Psoas muscle (tissue), 8 donors: ENCODE measurements around the gene NUTM2D. TPM values are rescaled to one million over a fixed set of nuclear protein-coding genes. Genes with fewer than 3 reads are reported as not detected.
"Not testable (repeated sequence)": the region's sequence is repeated elsewhere in the genome, so short reads cannot be mapped to it uniquely, and the experiment has no call there.

Experiments used
- ATAC-seq, 4 donors: fragments of 200-7000 bp; cut with Tn5 transposase; one replicate each; pipeline ENCODE4 v1.9.1; 2020; ENCODE audit warnings: moderate library complexity in 3 of 4, mild to moderate bottlenecking in 2 of 4
- DNase-seq, 2 donors: peaks; one replicate each; pipeline ENCODE4 v3.0.0-alpha.2; 2020
- H3K27ac ChIP-seq: fragments of 200-600 bp; one replicate; pipeline ENCODE4 v1.8.0; 2022
- H3K27me3 ChIP-seq, 3 donors: fragments of 200-600 bp in 1 of 3; one replicate each; pipeline versions ENCODE4 v1.6.1 to v1.8.0; 2013 to 2022; ENCODE audit warnings: low read length in 2 of 3, mild to moderate bottlenecking in 2 of 3, moderate library complexity in 1 of 3; ENCODE audit not compliant: insufficient read depth in 3 of 3
- H3K36me3 ChIP-seq, 2 donors: fragments of 200-600 bp in 1 of 2; one replicate each; pipeline versions ENCODE4 v1.6.1 to v1.8.0; 2013 to 2022; ENCODE audit warnings: low read depth in 1 of 2, mild to moderate bottlenecking in 1 of 2, moderate library complexity in 1 of 2; ENCODE audit not compliant: insufficient read depth in 1 of 2
- H3K4me1 ChIP-seq: fragments of 200-600 bp; one replicate; pipeline ENCODE4 v1.8.0; 2022
- H3K4me3 ChIP-seq: fragments of 200-600 bp; one replicate; pipeline ENCODE4 v1.8.0; 2022; ENCODE audit warnings: mild to moderate bottlenecking
- H3K9me3 ChIP-seq: fragments of 200-600 bp; one replicate; pipeline ENCODE4 v1.8.0; 2022
- WGBS, 3 donors: extraction: QIAGEN DNeasy Blood & Tissue Kit; methylation state at CpG; one replicate each; pipeline versions ENCODE4 v1.1.6 to v1.1.7; 2013; 5-methylcytosine and 5-hydroxymethylcytosine counted together
- intact Hi-C, 2 donors: fragments of 100-400 bp; cut with DNase I; formaldehyde crosslinking; loops; one replicate each; pipeline versions ENCODE4 v1.11.0 to v1.14.2; 2022
- polyA plus RNA-seq, 3 donors: library from polyadenylated mRNA; stranded (reverse); fragments of 200-250 nt; gene quantifications; one replicate each; pipeline ENCODE4 v1.2.3, GENCODE V29; 2013
- total RNA-seq, 4 donors: library from RNA; stranded (reverse); fragmentation: NEBNext Ultra II Directional in 2 of 4; extraction: Animal tissue kit (Norgen Biotek cat#: 25700) in 2 of 4; gene quantifications; one replicate each; pipeline versions ENCODE4 v1.2.1 to v1.2.4, GENCODE V29; 2021 to 2023
- TF ChIP-seq, protein P1 (sequence below): fragments of 200-600 bp; IDR thresholded peaks from one replicate; pipeline ENCODE4 v1.8.0; 2022; ENCODE audit warnings: antibody characterized with exemption
- donor health status: healthy with polysubstance abuse.
- donor health status: DM: no; HTN: no; CAD: no; lungs with moderate emphysema.
- donor health status: Bipolar disorder and iron deficiency.
- donor health status: healthy.
- donor health status: DM: yes; HTN: yes; CAD: no.
- donor health status: DM: no; HTN: no; CAD: no.
- donor health status: DM: no; HTN: no; CAD: no.
- donor health status: DM: yes; HTN: yes; CAD: no.

Gene NUTM2D
- total and polyA plus RNA-seq, 7 donors = 0.68 to 9.2 (median 2.4) TPM

DNA sequence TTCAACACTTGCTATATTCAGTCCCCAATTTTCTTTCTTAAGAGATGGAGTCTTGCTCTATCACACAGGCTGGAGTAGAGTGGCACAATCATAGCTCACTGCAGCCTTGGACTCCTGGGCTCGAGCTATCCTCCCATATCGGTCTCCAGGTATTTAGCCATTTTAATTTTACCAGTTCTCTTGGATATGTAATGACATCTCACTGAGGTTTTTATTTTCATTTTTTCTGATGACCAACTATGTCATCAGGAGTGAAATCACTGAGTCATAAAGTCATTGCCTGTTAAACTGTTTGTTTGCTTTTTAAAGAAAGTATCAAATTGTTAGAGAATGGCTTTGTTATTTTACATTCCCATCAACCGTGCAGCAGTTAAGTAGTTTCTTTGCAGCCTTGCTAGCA, 17.1 kb upstream of the NUTM2D start:
- H3K27me3 ChIP-seq, H3K9me3 ChIP-seq, H3K27ac ChIP-seq, ATAC-seq, DNase-seq, intact Hi-C loops: not testable (repeated sequence)
- Histone ChIP-seq H3K4me3 (peak overlapping the region; percentile 18), H3K36me3 (peaks cover 0 to 13% of the 10 kb centered on the region in 2 donors), H3K4me1 (peaks cover 20% of the 10 kb centered on the region)
- 42 to 66% (median 59%) methylated on average over 3 of the region's 3 CpGs for WGBS, 3 donors

DNA sequence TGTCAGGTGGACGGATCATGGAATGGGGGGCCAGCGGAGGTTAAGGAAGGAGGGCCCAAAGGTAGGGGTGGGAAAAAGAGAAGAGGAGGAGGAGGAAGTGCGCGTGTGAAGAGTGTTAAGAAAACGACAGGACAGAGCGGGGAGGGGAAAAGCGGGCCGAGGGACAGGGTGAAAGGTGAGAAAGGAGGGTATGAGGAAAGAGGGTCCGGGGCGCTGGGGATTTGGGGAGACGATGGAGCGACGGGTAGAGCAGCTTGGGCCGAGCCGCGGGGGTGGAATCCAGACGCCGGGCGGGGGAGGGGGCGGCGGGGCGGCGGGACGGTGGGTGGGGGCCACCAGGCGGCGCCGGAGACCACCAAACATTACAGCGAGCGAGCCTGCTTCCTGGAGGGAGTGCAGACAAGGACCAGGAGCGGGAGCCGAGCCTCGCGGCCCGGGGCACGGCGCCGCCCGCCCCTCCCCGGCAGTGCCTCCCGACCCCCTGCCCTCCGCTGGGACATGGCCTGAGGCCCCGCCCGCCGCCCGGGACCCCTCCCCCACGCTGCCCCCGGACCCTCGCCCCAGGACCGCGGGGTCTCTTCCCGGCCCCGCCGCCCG, 15.9 kb upstream of the NUTM2D start:
- H3K9me3 ChIP-seq = not testable (repeated sequence)
- peak in 1 of 2 donors; percentile 17 for DNase-seq

DNA sequence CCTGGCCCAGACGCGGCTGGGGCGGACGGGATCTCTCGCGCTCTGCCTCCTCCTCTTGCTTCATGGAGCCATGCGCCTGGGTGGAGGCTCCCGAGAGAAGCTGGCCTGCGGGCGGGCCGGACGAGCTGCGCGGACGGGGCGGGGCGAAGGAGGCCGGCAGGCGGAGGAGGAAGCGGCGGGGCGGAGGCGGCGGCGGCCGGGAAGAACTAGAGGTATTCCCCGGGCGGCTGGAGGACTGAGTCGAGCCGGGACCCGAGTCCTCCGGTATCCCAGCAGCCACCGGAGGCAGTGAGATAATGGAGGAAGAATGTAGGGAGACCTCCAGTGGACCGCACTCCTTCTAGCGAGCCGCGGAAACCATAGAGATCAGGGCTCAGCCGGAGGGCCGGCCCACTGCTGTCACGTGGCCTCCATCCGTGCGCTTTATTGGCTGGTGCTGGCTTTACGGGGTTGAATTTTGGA, 15.3 kb upstream of the NUTM2D start:
- Histone ChIP-seq H3K27ac (peak overlapping the region; percentile 85), H3K4me1 (peaks cover 20% of the 10 kb centered on the region), H3K4me3 (peak overlapping the region; percentile 70)
- H3K36me3 ChIP-seq, intact Hi-C loops, H3K27me3 ChIP-seq, H3K9me3 ChIP-seq: not testable (repeated sequence)
- WGBS, 3 donors = 0 to 1% (median 0%) methylated on average over 4 to 39 of the region's 43 CpGs
- DNase-seq (peak; percentile 88 to 94), ATAC-seq (peak; percentile 94 to 97 (median 94))

More for the DNA sequence above, 15.9 kb upstream of the NUTM2D start:
- intact Hi-C loops, H3K27me3 ChIP-seq, H3K36me3 ChIP-seq: not testable (repeated sequence)
- ATAC-seq = peak; percentile 15 to 34 (median 24)
- peak overlapping the region; percentile 70 for H3K4me3 ChIP-seq
- H3K27ac ChIP-seq = peak overlapping the region; percentile 85
- 0 to 1% methylated on average over 13 to 14 of the region's 54 CpGs; no CpG with 5 or more reads in 1 of the 3 donors for WGBS, 3 donors
- H3K4me1 ChIP-seq = peaks cover 20% of the 10 kb centered on the region

DNA sequence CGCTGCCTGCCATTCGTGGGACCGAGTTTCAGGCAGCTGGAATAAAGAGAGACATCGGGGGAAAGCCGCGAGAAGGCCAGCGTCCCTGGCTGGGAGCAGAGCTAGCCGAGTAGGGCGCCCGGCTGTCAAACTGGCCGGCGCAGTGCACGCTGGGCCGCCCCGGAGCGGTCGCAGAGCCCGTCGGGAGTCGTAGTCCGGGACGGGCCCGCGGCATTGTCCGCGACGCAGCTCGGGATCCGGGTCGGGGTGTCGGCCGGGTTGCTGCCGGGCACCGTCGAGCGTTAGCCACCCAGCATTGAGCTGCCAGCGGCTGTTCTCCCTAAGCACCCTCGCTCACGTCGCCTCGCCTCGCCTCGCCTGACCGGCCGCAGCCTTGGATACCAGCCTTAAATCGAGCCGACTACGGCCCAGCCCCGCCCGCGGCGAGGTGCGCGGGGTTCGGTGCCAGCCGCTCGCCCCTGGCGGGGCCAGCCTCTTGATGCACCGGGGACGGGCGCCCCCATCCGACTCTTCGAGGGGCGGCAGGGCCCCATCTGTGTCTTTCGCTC, 14.8 kb upstream of the NUTM2D start:
- H3K4me3 ChIP-seq = peak overlapping the region; percentile 70
- H3K27ac ChIP-seq = peak overlapping the region; percentile 85
- ATAC-seq = peak; percentile 83 to 89 (median 86)
- WGBS, 3 donors = 0 to 1% (median 0%) methylated on average over 26 to 58 of the region's 65 CpGs
- DNase-seq = peak; percentile 86 to 91
- H3K4me1 ChIP-seq = peaks cover 20% of the 10 kb centered on the region
- TF ChIP-seq, protein P1, sequence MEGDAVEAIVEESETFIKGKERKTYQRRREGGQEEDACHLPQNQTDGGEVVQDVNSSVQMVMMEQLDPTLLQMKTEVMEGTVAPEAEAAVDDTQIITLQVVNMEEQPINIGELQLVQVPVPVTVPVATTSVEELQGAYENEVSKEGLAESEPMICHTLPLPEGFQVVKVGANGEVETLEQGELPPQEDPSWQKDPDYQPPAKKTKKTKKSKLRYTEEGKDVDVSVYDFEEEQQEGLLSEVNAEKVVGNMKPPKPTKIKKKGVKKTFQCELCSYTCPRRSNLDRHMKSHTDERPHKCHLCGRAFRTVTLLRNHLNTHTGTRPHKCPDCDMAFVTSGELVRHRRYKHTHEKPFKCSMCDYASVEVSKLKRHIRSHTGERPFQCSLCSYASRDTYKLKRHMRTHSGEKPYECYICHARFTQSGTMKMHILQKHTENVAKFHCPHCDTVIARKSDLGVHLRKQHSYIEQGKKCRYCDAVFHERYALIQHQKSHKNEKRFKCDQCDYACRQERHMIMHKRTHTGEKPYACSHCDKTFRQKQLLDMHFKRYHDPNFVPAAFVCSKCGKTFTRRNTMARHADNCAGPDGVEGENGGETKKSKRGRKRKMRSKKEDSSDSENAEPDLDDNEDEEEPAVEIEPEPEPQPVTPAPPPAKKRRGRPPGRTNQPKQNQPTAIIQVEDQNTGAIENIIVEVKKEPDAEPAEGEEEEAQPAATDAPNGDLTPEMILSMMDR = peak; percentile 37
- intact Hi-C loops, H3K27me3 ChIP-seq, H3K9me3 ChIP-seq, H3K36me3 ChIP-seq: not testable (repeated sequence)

DNA sequence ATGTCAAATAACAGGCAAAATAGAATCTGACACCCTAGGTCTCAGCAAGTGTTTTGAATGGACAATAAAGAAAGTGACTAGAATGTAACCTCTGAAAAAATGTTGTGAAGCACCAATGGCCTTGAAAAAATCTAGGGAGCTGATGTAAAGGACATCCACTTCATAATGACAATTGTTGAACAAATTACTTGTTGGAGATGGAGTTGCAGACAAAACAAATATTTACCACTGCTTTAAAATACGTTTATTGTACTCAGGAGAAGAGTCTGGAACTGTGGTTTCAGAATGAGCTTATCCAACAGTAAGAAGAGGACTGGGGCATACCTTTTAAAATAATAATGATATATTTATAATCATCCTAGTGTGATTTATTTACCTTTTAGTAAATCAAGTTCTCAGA, 11.8 kb upstream of the NUTM2D start:
- intact Hi-C loops, H3K36me3 ChIP-seq, H3K27ac ChIP-seq, H3K4me1 ChIP-seq, H3K4me3 ChIP-seq, H3K27me3 ChIP-seq, H3K9me3 ChIP-seq, DNase-seq, ATAC-seq: not testable (repeated sequence)
- 77 to 82% (median 80%) methylated on average over 1 of the region's 1 CpG for WGBS, 3 donors

DNA sequence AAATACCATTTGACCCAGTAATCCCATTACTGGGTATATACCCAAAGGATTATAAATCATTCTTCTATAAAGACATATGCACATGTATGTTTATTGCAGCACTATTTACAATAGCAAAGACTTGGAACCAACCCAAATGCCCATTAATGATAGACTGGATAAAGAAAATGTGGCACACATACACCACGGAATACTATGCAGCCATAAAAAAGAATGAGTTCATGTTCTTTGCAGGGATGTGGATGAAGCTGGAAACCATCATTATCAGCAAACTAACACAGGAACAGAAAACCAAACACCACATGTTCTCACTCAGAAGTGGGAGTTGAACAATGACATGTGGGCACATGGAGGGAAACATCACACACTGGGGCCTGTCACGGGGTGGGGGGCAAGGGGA, 7.4 kb upstream of the NUTM2D start:
- ATAC-seq, H3K36me3 ChIP-seq, H3K27ac ChIP-seq, intact Hi-C loops, H3K27me3 ChIP-seq, DNase-seq, H3K4me1 ChIP-seq, H3K4me3 ChIP-seq, H3K9me3 ChIP-seq: not testable (repeated sequence)
- WGBS, 3 donors = 93 to 94% (median 94%) methylated on average over 1 to 2 of the region's 2 CpGs

DNA sequence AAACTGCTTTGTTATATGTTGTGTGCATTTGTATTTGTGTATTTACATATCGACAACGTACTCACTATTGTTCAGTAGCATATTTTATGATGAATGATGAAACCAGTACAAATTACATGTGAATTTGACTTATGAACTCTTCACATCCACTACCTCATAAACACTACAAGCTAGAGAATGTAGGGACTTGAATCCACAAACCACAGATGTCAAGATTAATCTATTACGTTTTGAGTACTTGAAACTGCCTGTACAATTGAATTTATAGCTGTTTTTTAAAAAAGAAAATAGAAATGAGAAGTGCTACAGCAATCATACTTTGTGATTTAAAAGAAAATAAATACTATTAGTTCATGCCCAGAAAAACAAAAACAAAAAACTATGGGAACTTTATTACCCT, 4.7 kb upstream of the NUTM2D start:
- H3K4me3 ChIP-seq, ATAC-seq, H3K27ac ChIP-seq, H3K9me3 ChIP-seq, H3K27me3 ChIP-seq, H3K4me1 ChIP-seq, H3K36me3 ChIP-seq, intact Hi-C loops, DNase-seq: not testable (repeated sequence)
- WGBS, 3 donors = 84 to 86% (median 86%) methylated on average over 3 of the region's 3 CpGs

DNA sequence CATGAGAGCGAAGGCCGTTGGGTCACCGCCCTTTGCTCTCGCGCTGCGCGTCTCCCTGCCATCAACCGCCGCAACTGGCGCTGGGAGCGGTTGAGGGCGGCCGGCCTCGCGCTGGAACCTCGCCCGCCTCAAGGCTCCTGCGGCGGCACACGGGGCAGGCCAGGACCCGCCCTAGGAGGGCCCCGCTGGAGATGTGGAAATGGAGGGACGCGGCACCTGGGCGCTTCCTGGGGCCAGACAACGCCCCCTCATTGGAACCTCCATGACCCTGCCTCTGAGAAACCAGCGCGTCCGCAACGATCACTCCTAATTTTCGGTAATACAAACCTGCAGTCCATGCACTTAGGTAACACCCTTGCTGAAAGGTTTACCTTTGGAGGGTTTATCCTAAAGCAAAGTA, 2.4 kb upstream of the NUTM2D start:
- H3K27me3 ChIP-seq, ATAC-seq, H3K27ac ChIP-seq, DNase-seq, H3K4me3 ChIP-seq, H3K9me3 ChIP-seq, H3K36me3 ChIP-seq, H3K4me1 ChIP-seq, intact Hi-C loops: not testable (repeated sequence)
- 89 to 94% (median 94%) methylated on average over 11 to 18 of the region's 31 CpGs for WGBS, 3 donors

DNA sequence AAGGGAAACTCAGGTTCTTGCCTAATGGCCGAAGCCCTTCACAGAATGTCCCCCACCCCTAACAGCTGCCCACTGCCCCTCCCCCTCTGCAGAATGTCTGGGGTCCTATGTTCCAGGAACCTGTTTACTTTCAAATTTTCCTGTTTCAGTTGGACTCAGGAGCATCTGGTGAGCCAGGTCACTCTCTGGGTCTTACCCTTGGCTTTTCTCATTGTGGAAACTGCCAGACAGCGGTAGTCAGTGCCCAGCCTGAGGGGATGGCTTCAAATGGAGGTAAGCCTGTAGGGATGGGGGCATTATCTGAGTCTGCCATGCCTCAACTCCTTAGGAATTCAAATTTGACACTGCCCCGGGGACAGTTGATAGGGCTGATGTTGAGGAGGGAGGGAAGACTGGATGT, 615 bp downstream of the NUTM2D start:
- intact Hi-C loops, H3K9me3 ChIP-seq, H3K4me1 ChIP-seq, DNase-seq, H3K36me3 ChIP-seq, H3K4me3 ChIP-seq, ATAC-seq, H3K27me3 ChIP-seq, H3K27ac ChIP-seq: not testable (repeated sequence)
- 91 to 94% (median 91%) methylated on average over 1 of the region's 3 CpGs for WGBS, 3 donors

DNA sequence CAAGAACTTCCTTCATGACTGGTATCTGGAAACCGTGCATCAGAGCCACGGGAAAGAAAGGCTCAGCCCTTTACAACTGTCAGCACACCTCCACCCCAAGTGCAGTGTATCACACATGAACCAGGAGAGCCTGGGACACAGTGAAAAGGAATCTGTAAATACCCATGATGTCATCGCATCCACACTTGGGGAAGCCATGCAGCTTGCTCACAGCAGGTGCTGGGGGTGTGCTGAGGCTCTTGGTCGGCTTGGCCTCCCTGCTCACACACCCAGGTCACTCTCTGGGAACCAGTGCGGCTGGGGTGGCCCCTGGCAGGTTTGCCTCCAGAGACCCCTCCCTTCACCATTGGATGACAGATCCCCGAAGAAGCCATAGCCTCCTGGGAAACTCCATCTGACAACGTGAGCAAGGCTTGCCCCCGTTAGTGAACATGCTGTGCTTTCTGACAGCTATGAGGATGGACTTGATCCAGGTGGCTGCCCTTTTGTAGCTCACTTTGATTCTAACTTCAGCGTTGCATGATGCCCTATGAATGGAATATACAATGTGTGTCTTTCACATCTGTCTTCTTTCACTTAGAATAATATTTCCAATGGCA, 12.1 kb downstream of the NUTM2D start:
- 52 to 83% (median 68%) methylated on average over 2 to 7 of the region's 9 CpGs for WGBS, 3 donors
- H3K9me3 ChIP-seq, H3K4me3 ChIP-seq, H3K27me3 ChIP-seq, H3K27ac ChIP-seq, H3K36me3 ChIP-seq, intact Hi-C loops, H3K4me1 ChIP-seq, DNase-seq: not testable (repeated sequence)
- ATAC-seq = peak; percentile 56 to 73 (median 59)
